Measurements from ENCODE around the gene SLC1A2. TPM values are rescaled to one million over a fixed set of nuclear protein-coding genes. Genes with fewer than 3 reads are reported as not detected.

SLC1A2 gene
- total RNA-seq, 1 experiment from 2014 or later: not detected

- Mint-ChIP-seq H3K4me3 (ENCODE audit: unreplicated experiment) (no peak overlapping the region), H3K27me3 (ENCODE audit: insufficient read depth, unreplicated experiment) (no peaks in the 10 kb centered on the region), H3K4me1 (ENCODE audit: insufficient read depth, unreplicated experiment) (peaks cover 22% of the 10 kb centered on the region), H3K36me3 (ENCODE audit: insufficient read depth, unreplicated experiment) (no peaks in the 10 kb centered on the region), H3K9me3 (ENCODE audit: unreplicated experiment) (no peaks in the 10 kb centered on the region), H3K27ac (ENCODE audit: low read depth, unreplicated experiment) (no peak overlapping the region)
- intact Hi-C loops (cut with micrococcal nuclease): loop anchor here (2.0 to 5.0 kb wide), 3 partner anchors 97 to 313 kb away; no protein-coding TSS in a partner anchor
- TF ChIP-seq, protein P1, sequence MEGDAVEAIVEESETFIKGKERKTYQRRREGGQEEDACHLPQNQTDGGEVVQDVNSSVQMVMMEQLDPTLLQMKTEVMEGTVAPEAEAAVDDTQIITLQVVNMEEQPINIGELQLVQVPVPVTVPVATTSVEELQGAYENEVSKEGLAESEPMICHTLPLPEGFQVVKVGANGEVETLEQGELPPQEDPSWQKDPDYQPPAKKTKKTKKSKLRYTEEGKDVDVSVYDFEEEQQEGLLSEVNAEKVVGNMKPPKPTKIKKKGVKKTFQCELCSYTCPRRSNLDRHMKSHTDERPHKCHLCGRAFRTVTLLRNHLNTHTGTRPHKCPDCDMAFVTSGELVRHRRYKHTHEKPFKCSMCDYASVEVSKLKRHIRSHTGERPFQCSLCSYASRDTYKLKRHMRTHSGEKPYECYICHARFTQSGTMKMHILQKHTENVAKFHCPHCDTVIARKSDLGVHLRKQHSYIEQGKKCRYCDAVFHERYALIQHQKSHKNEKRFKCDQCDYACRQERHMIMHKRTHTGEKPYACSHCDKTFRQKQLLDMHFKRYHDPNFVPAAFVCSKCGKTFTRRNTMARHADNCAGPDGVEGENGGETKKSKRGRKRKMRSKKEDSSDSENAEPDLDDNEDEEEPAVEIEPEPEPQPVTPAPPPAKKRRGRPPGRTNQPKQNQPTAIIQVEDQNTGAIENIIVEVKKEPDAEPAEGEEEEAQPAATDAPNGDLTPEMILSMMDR (IDR thresholded peaks at IDR 0.05; ENCODE audit: unreplicated experiment): no peak
- no TSS peak for BruUV-seq (replicated peaks)
- CTCF ChIA-PET: interaction anchor here (0.6 to 1.5 kb wide), 8 partner anchors 20 to 1929 kb away, joined by 3 to 5 read pairs (median 4); no protein-coding TSS in a partner anchor
- DNase-seq (ENCODE audit: unreplicated experiment): no peak
- POLR2A ChIA-PET: interaction anchor here (1.1 kb wide), 1 partner anchor 148 kb away, joined by 3 read pairs; no protein-coding TSS in a partner anchor
Measured at GRCh38 chr11:35239471-35240075, 179.8 kb downstream of the SLC1A2 start.

DNA sequence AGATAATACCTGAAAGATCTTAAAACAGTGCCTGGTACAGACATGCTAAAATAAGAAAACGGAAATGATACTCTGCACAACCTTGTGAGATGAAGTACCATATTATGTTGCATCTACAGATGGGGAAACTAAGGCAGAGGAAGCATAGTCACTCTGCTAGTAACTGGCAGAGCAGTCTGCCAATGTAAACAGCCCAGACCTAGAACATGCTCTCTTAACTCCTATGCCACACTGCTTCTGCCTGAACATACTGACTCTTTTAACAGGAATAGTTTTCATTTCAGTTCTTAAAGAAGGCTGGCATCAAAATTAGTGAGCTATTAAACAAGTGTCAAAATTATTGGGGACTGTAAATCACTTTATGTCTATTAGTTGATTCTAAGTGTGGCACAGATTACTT is 180.5 kb downstream of the SLC1A2 start:
- Mint-ChIP-seq H3K4me3 (ENCODE audit: unreplicated experiment) (no peak overlapping the region), H3K4me1 (ENCODE audit: insufficient read depth, unreplicated experiment) (peaks cover 22% of the 10 kb centered on the region), H3K27ac (ENCODE audit: low read depth, unreplicated experiment) (no peak overlapping the region), H3K9me3 (ENCODE audit: unreplicated experiment) (no peaks in the 10 kb centered on the region), H3K27me3 (ENCODE audit: insufficient read depth, unreplicated experiment) (no peaks in the 10 kb centered on the region), H3K36me3 (ENCODE audit: insufficient read depth, unreplicated experiment) (no peaks in the 10 kb centered on the region)
- intact Hi-C loops (cut with micrococcal nuclease): loop anchor here (1.0 to 5.0 kb wide), 4 partner anchors 97 to 312 kb away; no protein-coding TSS in a partner anchor
- DNase-seq (ENCODE audit: unreplicated experiment): no peak
- ChIA-PET POLR2A (interaction anchor here (0.6 to 1.1 kb wide), 2 partner anchors 149 to 269 kb away, joined by 3 read pairs; no protein-coding TSS in a partner anchor), CTCF (interaction anchor here (0.6 to 1.9 kb wide), 15 partner anchors 9 to 1930 kb away, joined by 3 to 6 read pairs (median 4); no protein-coding TSS in a partner anchor)
- TF ChIP-seq, protein P1 (IDR thresholded peaks at IDR 0.05; ENCODE audit: unreplicated experiment): no peak
- BruUV-seq (replicated peaks): no TSS peak

DNA sequence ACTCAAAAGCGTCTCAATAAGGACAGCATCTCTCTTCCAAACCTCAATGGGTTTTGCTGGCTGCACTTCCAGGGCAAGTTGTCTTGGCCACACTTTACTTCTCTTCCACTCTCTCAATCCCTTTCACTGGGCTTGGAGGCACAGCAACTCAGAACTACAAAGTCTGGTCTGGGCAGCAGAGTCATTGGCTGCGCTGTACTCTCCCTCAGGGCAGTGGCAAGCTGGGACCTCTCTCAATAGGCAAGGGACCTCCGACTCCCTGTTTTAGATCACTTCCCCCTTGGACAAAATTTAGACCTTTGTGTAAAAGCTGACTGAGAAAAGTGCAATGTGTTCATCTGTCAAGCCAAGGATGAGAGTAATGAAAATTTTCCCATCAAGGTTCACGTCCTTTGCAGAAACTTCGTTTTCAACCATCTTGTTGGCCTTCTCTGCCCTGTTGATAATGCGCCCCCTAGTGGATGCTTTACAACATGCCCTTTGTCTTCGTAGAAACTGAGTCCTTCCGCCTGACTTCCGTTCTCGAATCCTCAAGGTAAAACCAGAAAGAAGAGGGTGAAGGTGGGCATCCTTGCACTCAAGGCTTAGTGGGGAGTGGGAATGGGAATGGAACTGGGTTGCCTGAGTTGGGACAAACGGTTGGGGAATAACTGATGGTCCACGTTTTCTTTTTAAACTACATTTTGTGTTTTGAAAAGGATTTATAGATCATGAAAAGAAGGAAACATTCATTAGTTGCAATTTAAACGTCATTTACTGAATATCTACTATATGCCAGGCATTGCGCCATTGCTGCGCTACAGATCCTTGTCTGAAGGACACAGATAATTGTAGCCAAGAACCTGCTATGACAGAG is 181.3 kb downstream of the SLC1A2 start:
- H3K27me3 Mint-ChIP-seq (ENCODE audit: insufficient read depth, unreplicated experiment): no peaks in the 10 kb centered on the region
- peak; percentile 83 for DNase-seq (ENCODE audit: unreplicated experiment)
- H3K4me3 Mint-ChIP-seq (ENCODE audit: unreplicated experiment): no peak overlapping the region
- TF ChIP-seq, protein P1 (IDR thresholded peaks at IDR 0.05; ENCODE audit: unreplicated experiment): peak; percentile 54
- no TSS peak for BruUV-seq (replicated peaks)
- no peaks in the 10 kb centered on the region for H3K36me3 Mint-ChIP-seq (ENCODE audit: insufficient read depth, unreplicated experiment)
- no peak overlapping the region for H3K27ac Mint-ChIP-seq (ENCODE audit: low read depth, unreplicated experiment)
- ChIA-PET CTCF (interaction anchor here (0.6 to 1.9 kb wide), 24 partner anchors 9 to 311 kb away, joined by 3 to 7 read pairs (median 4); partner anchors contain the start of gene CD44), POLR2A (interaction anchor here (0.6 to 1.0 kb wide), 3 partner anchors 66 to 322 kb away, joined by 3 read pairs; partner anchors contain the start of genes APIP and PDHX)
- H3K9me3 Mint-ChIP-seq (ENCODE audit: unreplicated experiment): no peaks in the 10 kb centered on the region
- intact Hi-C loops (cut with micrococcal nuclease): loop anchor here (1.0 to 5.0 kb wide), 4 partner anchors 96 to 311 kb away; no protein-coding TSS in a partner anchor
- peaks cover 22% of the 10 kb centered on the region for H3K4me1 Mint-ChIP-seq (ENCODE audit: insufficient read depth, unreplicated experiment)
